Islet of Langerhans (tissue), 1 donor: ENCODE results near the gene COMP.

Experiments used
- FAIRE-seq: peaks from one replicate; lab custom pipeline; 2011; peaks lifted over from hg19 to GRCh38; lab: Jason Lieb, UNC

COMP gene

GRCh38 chr19:18803550-18804138 lies 12.5 kb upstream of the COMP start:
- FAIRE-seq = no peak

DNA sequence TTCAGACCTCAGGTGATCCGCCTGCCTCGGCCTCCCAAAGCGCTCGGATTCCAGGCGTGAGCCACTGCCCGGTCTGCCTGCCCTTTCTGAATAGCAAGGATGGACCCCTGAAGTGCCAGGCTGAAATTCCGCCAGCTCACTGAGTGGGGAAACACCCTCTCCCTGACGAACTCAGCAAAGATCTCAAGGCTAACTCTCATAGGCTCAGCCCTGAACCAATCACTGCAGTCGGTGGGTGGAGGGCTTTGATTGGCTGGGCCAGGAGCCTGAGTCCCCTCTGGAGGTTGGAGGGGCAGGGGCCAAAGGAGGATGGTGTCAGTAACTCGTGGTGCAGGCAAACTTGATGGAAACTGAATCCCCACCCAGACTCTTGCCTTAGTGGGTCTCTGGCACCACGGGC lies 11.2 kb upstream of the COMP start:
- FAIRE-seq = no peak

- no peak for FAIRE-seq
Observed at GRCh38 chr19:18800636-18801035, 9.5 kb upstream of the COMP start.

- FAIRE-seq = no peak
Observed at GRCh38 chr19:18800079-18800478, 9.0 kb upstream of the COMP start.

DNA sequence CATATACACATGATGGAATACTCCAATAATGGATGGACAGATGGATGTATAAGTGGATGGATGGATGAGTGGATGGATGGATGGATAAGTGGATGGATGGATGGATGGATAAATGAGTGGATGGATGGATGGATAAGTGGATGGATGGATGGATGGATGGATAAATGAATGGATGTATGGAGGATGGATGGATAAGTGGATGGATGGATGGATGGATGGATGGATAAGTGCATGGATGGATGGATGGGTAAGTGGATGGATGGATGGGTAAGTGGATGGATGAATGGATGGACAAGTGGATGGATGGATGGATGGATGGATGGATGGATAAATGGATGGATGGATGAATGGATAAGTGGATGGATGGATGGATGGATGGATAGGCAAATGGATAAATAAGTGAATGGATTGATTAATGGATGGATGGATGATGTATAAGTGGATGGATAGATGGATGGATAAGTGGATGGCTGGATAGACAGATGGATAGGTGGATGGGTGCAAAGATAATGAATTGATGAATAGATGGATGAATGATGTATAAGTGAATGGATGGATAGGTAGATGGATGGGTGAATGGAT lies 8.4 kb upstream of the COMP start:
- no peak for FAIRE-seq

DNA sequence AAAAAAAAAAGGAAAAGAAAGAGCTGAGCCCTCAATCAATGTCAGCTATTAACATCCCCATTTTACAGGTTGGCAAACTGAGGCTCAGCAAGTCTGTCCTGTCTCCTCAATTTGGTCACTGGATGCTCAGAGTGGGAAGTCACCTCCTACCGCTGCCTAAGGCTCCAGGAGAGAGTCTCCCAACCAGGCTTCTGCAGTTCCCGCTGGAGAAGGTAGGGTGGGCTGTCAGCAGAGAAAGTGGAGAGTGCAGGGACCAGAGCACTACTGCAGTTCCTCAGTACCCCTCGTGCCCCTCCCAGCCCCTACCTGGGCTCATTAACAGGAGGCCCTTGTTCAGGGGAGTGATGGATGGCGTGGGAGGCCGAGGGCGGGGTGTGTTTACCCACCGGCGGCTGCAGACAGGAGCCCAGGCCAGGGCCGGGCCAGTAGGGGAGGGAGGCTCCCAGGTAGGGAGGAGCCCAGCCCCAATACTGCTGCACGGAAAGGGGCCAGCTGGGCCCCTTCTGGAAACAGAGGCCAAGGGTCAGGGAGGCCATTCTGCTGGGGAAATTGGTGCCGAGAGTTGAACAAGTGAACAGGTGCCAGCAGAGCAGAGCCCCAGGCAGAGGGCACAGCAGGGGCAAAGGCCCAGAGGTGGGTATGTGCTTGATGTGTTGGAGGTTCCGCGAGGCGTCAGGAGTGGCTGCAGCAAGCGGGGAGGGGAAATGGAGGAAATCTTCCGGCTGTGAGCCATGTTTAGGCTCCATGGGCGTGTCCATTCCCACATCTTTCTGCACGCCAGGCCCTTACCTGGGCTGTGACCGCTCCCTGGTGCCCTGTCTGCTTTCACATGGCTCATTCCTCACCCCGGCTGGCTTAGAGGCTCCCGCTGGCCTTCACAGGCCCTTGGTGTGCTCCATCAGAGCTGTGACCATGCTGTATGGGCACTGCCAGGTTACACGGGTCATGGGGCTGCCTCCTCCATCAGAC lies 7.6 kb upstream of the COMP start:
- FAIRE-seq = no peak

GRCh38 chr19:18796239-18796638 lies 5.1 kb upstream of the COMP start:
- no peak for FAIRE-seq

DNA sequence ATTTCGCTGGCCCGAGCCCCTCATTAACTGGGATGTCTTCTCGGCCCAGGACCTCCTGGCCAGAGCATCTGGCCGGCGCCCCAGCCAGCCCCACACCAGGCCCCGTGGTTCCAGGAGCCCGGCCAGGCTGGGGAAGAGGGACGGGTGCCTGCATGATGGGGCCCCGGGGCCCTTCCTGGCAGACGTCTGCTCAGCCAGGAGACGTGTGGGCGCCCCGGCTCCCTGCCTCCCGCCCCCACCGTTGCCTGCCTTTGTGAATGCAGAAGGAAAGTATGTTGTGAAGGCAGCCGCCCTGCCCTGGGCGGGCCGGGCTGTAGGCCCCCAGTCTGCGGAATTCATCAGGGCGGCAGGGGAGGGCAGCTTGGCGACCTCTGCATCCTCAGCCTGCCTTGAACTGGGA lies 4.4 kb upstream of the COMP start:
- no peak for FAIRE-seq

DNA sequence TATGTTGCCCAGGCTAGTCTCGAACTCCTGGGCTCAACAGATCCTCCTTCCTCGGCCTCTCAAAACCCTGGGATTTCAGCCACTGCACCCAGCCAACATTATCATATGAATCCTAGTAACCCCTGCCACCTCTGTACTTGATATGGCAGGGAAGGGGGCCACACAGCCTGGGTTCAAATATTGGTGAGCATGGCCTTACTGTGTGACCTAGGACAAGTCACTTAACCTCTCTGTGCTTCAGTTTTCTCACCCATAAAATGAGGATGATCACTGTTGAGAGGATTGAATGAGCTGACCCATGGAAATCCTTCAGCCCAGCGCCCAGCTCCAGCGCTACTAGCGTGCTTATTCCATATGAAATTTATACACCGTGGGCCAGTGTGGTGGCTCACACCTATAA lies 3.6 kb upstream of the COMP start:
- no peak for FAIRE-seq

GRCh38 chr19:18794029-18794313 lies 2.9 kb upstream of the COMP start:
- no peak for FAIRE-seq

GRCh38 chr19:18793144-18794028 lies 2.3 kb upstream of the COMP start:
- FAIRE-seq = no peak

DNA sequence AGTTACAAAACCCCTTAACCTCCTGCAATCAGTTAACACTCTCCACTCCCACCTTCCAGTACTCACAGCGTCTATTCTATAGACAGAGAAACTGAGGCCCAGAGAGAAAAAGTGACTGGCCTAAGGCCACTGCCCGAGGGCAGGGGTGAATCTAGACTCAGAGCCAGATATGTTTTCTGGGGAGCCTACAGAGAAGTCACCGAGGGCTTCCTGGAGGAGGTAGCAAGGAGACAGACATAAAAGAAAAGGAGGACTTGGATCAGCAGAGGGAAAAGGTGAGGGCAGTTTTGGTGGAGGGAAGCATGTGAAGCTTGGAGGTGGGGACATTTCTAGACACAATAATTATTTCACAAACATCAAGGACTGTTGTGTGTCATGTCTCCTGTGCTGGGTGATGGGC lies 1.6 kb upstream of the COMP start:
- FAIRE-seq = no peak

GRCh38 chr19:18791315-18791678 lies 192 bp upstream of the COMP start:
- FAIRE-seq = no peak

DNA sequence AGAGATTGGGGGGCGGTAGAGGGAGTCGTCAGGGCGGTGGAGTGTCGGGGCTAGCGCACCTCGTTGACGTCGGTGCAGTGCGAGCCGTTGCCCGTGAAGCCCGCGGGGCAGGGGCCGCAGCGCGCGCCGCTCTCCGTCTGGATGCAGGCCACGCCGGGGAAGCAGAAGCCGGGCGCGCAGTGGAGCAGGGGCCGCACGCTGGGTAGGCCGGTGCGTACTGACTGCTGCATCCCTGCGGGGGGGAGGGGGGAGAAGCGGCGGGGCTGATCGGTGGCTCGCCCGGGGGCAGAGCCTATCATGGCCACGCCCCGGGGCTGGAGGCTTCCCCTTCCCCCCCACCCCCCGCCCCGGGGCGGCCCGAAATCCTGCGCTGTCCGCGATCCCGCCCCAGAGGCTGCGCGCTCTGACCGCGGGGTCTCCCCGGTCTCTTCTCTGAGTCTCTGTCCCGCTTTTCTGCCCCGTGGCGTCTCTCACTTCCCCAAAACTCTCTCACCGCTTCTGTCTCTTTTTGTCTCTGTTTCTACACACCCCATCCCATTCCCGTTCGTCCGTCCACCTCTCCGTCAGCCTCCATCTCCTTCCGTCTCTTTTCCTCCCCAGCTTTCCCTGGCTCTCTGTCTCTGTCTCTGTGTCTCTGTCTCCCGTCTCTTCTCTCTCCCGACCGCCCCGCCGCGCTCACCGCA lies 1.1 kb downstream of the COMP start:
- FAIRE-seq = no peak

DNA sequence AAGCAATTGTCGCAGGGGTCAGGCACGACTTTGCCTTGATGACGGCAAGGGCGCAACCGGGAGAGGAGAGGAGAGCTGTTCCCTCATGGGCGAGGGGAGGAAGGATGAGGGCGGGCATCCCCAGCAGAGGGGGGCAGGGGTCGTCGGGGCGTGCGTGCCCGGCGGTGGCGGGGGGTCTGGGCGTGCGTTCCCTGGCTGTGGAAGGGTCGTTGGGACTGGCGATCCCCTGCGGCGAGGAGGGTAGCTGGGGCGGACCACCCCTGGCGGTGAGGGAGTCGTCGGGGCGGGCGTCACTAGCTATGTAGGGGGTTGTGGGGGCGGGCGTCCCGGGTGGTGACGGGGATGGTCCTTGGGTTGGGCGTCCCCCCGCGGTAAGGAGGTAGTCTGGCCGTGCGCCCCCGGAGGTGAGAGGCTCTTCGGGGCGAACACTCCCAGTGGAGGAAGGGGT lies 1.7 kb downstream of the COMP start:
- FAIRE-seq = no peak

GRCh38 chr19:18788529-18789421 lies 2.3 kb downstream of the COMP start:
- FAIRE-seq = no peak

DNA sequence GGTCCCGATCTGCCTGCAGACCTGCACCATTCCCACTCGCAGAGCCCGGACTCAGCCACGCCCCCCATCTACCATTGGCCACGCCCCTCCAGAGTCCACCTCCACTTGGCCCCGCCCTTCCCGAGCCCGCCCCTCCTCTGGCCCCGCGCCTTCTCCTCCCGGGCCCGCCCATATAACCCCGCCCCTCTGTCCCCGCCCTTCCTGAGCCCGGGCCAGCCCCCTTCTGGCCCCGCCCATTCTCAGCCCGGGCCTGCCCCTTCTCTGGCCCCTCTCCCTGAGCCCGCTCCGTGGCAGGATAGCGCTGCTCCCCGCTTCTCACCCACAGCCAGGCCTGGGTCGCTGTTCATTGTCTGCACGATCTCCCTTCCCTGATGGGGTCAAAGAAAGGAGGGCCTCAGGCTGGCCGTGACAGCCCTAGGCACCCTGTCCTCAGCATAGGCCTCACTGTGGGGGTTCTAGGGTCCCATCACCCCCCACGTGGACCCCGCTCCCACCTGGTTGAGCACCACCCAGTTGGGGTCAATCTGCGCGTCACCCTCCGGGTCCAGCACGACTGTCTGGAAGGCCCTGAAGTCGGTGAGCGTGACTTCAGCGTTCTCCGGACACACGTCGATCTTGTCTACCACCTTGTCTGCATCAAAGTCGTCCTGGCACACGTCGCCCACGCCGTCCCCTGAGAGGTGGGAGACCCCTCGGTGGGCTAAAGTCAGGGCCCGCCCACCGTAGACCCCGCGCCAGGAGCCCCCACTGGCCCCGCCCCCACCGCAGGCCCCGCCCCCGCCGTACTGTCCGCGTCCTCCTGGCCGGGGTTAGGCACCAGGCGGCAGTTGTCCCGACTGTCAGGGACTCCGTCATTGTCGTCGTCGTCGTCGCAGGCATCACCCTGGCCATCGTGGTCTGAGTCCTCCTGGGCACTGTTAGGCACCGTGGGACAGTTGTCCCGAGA lies 5.7 kb downstream of the COMP start:
- no peak for FAIRE-seq

DNA sequence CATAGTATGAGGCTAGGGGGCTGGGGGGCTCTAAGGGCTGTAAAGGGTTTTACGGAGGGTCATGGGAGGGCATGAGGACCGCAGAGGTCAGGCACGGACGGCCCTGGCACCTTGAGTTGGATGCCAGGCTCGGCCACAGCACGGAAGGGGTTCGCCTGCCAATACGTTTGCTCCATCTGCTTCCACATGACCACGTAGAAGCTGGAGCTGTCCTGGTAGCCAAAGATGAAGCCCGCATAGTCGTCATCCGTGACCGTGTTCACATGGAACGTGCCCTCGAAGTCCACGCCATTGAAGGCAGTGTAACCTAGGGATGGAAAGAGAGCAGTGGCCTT lies 6.4 kb downstream of the COMP start:
- FAIRE-seq = no peak

DNA sequence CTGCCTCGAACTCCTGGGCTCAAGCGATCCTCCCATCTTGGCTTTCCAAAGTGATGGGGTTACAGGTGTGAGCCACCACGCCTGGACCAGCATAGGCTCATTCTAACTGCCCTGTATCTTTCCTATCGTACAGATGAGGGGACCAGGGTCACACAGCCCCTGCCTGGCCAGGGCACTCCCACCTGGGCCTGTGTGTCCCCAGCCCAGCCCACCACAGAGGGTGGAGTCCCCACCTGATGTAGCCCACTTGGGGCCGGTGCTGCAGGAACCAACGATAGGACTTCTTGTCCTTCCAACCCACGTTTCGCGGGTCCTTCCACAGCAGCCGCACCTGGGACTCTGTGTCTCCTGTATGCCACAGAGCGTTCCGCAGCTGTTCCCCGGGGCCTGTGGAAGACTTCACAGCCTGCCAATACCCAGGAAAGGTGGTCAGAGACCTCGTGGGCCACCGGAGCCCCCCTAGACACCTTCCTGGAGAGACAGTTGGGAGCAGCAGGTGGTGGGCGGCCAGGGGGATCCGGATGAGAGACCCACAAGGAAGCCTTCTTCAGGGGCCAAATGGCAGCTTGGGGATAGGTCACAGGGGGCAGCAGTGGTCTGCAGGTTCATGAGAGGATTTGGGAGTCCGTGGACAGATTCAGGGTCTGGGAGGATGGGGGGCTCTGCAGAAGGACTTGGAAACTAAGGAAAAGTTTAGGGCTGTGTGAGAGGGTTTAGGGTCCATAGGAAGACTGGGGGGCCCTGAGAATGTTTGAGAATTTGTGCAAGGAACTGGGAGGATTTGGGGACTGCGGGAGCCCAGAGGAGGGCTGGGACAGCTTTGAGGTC lies 6.9 kb downstream of the COMP start:
- no peak for FAIRE-seq
